GM19035 (cell line): ENCODE measurements around the gene ZNF688.
"Not testable (repeated sequence)": the region's sequence is repeated elsewhere in the genome, so short reads cannot be mapped to it uniquely, and the experiment has no call there.

ENCODE experiments used
- ATAC-seq: cut with Tn5 transposase; IDR thresholded peaks from one replicate; pipeline ENCODE4 v1.9.1; 2021; ENCODE audit not compliant: unreplicated experiment

The ZNF688 gene

DNA sequence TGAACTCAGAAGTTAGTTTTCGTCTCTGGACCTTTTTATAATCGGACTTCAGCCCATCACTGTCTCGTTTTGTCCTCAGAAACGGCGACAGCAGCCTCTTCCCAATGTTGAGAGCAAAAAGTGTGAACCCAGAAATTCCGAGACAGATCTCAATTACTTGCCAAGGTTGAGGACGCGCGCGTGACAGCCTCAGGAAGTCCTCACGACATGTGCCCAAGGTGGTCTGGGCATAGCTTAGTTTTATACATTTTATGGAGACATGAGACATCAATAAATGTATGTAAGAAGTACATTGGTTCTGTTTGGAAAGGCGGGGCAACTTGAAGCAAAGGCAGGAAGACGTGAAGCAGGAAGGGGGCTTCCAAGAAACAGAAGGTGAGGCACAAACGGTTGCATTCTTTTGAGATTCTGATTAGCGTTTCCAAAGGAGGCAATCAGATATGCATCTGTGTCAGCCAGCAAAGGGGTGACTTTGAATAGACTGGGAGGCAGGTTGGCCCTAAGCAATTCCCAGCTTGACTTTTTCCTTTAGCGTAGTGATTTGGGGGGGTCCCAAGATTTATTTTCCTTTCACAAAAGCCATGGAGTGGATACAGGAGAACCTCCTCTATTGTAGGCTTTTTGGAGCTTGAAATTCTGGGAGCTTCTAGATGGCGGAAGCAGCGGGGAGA, 36.3 kb downstream of the ZNF688 start:
- ATAC-seq, result peak; percentile 13

DNA sequence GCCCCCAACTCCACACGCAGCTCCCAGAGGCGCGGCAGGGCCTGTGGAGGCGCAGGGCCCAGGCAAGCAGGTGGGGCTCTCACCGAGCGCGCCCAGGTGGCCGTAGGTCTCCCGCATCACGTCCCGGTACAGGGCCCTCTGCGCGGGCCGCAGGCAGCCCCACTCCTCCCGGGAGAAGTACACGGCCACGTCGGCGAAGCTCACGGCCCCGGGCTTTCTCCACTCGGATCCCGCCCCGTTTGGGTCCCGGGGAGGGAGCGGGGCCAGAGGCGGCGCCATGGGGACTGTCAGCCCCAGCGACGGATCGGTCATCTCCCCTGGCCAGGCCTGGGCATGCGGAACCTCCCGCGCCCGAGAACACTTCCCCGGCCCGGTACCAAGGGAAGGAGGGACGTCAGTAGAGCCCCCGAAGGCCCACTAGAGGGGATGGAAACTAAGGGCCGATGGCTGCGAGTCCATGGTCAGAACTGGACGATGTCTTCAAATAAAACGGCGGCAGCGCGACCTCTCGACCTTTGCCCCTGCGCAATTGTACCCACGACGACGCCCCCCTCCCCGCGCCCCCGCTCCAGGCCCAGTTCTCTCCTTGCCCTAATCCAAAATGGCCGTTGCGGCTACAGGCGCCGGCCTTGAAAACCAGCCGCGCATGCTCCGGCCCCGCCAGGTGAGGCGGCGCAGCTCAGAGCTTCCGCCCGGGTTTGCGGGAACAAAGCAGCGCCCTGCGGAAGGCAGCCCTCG, 37.0 kb downstream of the ZNF688 start, which contains the start of gene ZNF747:
ZNF747 (minus strand) TSS at position 491 of the 738 bp plus-strand sequence; CDS start at position 312, 179 bp downstream.
- ATAC-seq, result peak; percentile 74

DNA sequence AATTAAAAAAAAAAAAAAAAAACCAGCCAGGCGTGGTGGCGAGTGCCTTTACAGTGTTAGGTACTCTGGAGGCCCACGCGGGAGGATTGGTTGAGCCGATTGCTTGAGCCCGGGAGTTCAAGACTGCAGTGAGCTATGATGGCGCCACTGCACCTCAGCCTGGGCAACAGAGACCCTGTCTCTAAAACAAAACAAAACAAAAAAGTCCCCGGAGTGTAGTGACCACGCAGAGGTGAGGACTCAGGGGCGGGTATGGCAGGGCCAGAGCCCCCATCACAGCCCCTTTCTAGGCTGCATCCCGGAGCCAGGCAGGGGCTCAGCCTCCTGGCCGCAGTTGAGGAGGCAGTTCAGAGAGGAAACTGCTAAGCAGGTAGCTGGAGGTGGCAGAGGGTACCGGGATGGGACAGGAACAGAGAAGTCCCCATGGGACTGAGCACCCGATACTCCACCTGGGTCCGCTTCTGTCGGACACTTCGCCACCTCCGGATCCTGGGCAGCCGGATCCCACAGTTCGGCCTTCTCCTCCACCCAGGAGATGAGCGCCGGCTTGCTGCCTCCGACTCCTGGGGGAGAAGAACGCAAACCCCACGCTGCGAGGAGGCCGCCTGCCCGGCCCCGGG, 37.7 kb downstream of the ZNF688 start:
- peak; percentile 20 for ATAC-seq

DNA sequence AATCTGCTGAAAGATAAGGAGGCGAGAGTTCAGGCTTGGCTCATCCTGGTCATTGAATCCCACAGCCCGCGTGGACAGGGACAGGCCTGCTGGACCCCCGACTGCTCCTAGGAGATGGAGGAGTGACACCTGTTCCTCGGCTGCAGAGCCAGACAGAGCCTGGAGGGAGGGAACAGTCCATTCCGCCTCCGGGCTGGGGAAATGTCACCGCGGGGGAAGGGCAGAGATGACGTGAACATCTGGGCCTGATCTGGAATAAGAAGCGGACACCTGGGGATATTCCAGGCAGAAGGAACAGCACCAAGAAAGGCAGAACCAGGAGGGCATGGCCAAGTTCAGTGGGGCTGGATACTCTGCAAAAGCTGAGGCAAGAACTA, 38.4 kb downstream of the ZNF688 start:
- ATAC-seq, result no peak

DNA sequence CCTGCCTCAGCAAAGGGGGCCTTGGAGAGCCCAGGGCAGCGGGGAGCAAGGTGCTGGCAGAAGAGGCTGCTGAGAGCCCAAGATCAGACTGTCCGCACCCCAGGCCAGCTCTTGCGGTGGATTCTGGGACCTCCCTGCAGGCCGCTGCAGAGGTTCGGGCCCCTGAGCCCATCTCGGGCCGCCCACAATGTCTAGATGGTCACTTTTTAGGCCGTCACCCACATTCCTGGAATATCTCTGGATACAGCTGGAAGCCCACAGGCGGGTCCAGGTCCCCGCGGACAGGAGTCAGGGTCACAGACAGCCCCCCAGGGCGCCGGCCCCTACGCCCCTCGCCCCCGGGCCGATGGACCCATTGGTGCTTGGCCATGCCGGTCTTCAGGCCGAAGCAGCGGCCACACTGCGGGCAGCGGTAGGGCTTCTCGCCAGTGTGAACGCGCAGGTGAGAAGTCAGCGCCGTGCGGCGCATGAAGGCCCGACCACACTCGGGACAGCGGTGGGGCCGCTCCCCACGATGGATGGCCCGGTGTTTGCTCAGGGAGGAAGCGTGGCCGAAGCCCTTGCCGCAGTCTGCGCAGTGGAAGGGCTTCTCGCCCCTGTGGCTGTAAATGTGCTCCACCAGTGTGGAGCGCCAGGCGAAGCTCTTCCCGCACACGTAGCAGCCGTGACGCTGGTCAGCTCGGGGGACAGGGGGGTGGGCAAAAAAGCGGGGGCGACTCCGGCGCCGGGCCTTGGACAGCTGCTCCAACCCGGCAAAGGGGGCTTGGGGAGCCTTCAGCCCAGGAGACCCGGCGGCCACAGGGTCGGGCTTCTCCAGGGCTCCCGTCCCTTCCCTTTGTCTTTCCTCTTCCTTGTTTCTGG, 39.0 kb downstream of the ZNF688 start:
- no peak for ATAC-seq

DNA sequence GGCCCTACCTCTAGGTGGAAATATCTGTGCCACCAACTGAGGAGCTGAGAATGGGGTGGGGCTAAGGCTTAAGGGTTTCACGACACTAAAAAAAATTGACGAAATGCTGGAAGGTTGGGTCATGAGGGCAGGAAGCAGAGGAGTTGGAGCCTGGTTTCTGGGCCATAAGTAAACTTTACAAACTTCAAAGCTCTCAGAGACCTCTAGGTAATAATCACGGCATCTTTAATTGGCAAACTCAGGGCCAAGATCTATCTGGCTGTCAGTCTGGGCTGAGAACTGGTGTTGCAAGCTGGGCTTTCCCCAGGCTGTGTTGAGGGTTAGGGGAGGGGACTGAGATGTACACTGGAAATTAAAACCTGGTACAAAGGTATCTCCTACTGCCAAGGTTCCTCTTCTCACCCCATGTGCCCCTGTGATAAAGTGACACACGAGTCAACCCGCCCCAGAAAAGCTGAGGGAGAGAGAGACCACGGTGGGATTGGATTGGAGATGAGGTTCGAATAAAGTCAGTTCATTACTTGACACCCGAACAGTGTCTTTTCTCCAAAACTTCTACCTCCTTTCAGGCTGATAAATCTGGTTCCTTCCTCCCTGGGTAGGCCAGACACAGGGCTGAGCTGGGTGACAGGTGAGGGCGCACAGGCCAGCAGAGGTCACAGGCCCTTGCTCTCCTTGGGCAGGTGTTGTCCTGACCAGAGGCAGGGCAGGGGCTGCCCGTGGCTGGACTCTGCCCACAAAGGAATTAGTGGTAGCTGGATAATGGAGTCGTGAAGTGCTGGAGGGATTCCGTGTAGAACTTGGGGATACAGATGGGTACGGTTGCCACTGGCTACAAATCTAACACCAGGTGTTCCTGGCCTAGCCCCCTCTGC, 41.1 kb downstream of the ZNF688 start:
- no peak for ATAC-seq

DNA sequence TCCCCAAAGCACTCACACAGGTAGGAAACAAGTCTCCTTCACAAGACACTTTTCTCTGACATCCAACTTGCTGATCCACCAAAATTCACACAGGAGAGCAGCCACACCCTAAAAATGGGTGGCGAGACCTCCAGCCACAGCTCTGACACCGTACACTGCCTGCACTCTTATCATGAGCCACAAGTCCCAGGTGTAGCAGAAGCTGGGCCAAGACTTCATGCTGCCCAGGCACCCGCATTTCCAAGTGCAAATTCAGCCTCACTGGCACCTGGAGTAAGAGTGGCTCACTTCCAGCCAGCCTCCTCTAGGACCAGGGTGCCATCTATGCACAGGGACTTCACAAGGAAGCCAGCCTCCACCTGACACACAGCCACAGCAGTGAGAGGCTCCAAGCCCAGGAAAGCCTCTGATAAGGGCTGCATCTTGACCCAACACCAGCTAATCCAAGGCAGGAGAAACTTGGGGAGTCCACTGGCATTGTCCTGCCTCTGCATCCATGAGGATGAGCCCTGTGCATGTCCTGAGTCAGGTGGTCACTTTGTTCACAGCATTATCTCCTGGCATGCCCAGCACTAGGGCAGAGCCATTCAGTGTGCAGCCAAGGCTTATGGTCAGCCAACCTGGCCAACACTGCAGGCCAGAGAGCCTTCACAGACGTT, 42.6 kb downstream of the ZNF688 start:
- ATAC-seq, result no peak

DNA sequence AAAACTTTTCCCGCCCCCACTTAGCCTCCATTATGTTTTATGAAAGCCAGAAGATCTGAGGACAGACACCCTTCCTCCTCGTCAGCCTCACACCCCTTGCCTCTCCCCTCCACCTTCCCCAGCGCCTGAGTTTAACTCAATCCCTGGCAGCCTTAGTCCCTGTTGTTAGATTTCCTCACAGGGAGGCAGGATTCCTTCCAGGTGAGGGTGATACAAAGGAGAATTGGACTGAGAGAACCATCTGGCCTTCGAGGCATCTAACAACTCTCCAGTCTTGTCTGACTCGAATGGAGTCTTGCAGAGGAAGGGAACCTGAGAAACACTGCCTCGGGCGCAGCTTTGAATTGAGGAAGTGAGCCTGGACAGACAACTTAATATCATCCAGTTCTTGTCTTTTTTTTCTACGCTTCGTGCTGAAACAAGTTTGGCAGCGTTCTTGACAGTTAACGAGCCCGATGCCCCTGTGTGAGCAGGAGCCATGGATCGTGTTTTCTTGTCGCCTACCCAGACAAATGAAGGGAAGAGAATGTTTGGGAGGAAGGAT, 43.8 kb downstream of the ZNF688 start:
- ATAC-seq, result no peak

DNA sequence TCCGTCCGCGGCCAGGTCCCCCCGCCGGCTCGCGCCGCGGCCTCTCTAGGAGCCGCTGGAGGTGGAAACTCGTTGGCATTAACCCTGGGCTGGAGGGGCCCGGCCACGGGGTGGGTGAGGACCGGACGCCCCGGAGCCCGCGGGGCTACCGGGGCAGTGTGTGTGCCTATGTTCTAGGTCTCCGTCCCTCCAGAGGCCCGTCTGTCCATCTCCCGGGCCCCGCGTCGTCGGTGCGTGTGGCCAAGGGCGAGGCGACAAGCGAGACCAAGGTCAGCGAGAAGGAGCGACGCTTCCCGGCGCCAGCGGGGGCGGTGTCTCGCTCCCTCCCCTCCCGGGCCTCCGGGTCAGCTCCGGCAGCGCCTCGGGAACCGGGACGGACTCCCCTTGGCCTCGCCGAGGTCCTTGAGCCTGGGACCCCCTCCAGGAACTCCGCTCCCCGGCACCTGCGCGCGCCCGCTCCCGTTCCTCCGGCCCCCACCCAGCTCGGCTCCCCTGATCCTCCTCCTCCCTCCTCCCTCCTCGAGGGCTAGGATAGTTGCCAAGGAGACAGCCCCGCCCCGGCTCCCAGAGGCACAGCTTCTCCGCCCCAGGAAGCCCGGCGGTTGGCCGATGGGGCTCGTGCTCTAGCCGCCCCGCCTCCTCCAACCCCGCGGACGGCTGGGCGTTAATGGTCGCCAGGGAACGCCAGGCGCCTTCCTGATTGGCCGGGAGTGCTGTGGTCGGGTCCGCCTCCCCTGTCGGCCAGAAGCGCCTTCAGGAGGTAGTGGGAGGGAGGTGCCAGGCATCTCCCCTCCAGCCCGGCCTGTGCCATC, 44.5 kb downstream of the ZNF688 start:
- ATAC-seq, result peak; percentile 82

DNA sequence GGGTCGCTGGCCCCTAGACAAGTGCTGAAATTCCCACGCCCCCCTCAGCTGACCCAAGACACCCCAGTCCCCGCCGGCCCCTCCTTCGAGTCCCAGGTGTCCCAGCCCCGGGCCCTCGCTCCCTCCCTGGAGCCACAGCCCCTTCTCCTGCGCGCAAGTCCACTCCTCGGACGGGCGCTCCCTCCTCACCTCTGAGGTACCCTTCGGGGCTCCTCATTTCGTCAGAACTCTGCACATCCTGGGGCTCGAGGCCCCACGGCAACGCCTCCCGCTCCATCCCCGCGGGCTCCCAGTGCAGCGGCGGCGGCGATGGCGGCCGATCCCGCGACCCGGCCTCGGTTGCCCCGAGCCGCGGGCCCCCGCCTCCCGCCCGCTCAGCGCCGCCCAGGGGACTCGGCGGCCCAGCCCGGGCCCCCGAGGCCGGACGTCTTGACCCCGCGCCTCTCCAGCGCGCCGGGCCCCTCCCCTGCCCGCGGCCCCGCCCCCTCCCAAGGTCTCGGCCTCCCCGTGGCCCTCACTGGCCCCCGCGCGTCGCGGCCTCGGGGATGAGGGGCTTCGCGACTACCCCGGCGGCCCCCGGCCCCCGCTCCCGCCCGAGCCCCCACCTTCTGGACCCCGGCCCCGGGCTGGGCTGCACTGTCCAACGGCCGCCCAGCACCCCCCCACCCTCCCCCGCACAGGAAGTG, 45.2 kb downstream of the ZNF688 start, which contains the start of gene ZNF768:
ZNF768 (minus strand) TSS at position 430 of the 686 bp plus-strand sequence; CDS start at position 277, 153 bp downstream.
- ATAC-seq, result peak; percentile 25

DNA sequence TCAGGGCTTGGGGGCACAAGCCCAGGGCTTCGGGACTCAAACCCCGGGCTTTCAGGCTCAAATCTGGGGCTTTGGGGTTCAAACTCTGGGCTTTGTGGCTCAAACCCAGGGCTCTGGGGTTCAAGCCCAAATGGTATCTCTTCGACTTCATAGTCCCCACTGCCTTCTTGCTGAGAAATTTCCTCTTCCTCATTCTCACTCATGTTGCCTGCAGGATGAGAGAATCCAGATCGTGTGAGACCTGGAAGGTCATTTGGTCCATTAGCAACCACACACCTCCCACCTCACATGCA, 45.7 kb downstream of the ZNF688 start:
- ATAC-seq, result no peak

DNA sequence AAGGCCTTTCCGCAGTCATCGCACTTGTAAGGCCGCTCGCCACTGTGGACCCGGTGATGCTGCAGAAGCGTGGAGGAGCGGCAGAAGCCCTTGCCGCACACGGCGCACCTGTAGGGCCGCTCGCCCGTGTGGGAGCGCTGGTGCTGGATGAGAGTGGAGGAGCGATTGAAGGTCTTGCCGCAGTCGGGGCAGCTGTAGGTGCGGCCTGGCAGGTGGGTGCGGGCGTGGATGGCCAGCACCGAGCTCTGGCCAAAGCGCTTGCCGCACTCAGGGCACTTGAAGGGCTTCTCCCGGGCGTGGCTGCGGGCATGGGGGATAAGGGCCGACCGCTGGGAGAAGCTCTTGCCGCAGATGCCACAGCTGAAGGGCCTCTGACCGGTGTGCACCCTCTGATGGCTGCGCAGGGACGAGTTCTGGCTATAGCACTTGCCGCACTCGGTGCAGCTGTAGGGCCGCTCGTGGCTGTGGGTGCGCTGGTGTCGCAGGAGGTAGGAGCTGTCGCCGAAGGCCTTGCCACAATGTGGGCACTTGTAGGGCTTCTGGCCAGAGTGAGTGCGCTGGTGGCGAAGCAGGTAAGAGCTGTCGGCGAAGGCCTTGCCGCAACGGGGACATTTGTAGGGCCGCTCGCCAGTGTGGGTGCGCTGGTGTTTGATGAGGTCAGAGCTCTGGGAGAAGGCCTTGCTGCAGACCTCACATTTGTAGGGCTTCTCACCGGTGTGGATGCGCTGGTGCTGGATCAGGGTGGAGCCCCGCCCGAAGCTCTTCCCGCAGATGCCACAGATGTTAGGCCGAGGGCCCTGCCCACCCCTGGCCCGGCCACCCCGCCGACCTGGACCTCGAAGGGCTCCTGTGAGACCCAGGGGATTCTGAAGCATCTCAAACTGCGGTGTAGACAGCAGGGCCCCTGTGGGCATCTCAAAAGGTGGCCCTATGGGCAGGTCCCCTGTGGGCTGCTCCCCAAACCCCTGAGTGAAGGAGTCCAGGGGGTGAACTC, 46.6 kb downstream of the ZNF688 start:
- no peak for ATAC-seq

DNA sequence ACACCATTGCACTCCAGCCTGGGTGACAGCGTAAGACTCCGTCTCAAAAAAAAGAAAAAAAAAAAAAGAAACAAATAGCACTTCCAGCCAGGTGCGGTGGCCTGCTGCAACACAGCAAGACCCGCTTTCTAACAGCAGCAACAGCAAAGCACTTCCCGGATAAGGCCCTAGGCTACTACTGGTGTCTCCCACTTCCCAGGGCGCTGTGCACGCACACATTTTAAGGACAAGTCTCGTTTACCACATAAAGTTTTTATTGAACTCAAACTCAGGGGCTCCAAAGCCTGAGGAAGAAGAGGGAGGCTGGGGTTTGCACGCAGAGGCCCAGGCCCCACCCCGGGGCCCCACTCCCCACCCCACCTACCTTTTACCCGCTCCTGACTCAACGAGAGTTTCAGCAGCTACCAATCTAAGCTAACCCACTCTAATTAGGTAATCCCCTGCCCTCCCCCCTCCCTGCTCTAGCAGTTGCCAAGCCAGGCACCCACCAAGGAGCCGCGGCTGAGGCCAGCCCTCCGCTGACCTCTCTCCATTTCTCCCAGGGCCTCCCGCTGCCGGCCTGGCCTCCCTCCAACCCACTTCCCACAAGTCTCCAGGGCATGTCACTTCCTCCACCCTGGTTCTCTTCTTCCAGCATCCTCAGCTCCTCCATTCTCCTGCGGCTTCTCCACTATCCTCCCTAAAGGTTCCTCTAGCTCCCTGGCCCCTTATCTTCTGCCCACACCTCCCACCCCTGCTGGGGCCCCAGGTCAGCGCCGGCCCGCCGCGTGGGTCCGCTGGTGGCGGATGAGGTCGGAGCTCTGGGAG, 47.5 kb downstream of the ZNF688 start:
- ATAC-seq, result no peak

DNA sequence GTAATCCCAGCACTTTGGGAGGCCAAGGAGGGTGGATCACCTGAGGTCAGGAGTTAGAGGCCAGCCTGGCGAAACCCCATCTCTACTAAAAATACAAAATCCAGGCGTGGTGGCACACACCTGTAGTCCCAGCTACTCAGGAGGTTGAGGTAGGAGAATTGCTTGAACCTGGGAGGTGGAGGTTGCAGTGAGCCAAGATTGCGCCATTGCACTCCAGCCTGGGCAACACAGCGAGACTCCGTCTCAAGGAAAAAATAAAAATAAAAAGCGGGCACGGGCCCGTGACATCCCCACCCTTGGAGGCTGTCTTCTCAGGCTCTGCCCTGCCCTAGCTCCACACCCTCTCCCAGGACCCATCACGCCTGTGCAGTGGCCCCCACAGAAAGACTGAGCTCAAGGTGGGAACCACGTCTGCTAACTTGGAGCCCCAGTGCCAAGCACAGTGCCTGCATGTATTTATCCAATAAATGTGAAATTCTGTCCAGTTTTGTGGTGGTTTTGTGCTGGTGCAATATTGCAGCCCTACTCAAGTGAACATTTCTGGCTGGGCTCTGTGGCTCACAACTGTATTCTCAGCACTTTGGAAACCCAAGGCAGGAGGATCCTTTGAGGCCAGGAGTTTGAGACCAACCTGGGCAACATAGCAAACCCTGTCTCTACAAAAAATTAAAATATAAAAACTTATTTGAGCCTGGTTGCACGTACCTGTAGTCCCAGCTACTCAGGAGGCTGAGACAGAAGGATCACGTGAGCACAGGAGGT, 48.6 kb downstream of the ZNF688 start:
- not testable (repeated sequence) for ATAC-seq
